ENCODE measurements around the gene SGIP1. TPM values are rescaled to one million over a fixed set of nuclear protein-coding genes. Genes with fewer than 3 reads are reported as not detected.

Gene SGIP1
- total RNA-seq, 2 donors from 2014 or later = not detected

DNA sequence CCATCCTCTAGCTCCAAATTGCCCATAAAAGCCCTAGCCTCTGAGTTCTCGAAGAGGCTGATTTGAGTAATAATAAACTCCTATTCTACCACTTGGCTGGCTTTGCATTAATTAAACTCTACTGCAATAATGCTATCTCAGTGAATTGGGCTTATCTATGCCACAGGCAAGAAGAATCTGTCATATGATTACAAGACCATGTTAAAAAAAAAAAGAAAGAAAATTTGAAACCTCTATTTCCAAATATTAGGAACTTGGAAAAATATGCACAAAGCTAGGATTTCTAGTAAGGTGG is 27.6 kb upstream of the SGIP1 start:
- no peaks in the 10 kb centered on the region for H3K9me3 Mint-ChIP-seq
- H3K36me3 Mint-ChIP-seq (ENCODE audit: low read depth) = no peaks in the 10 kb centered on the region
- no peaks in the 10 kb centered on the region for H3K4me1 Mint-ChIP-seq
- no peak overlapping the region for H3K27ac Mint-ChIP-seq
- no peak for ATAC-seq (replicated peaks)
- H3K4me3 Mint-ChIP-seq = no peak overlapping the region
- peaks cover 46% of the 10 kb centered on the region for H3K27me3 Mint-ChIP-seq

DNA sequence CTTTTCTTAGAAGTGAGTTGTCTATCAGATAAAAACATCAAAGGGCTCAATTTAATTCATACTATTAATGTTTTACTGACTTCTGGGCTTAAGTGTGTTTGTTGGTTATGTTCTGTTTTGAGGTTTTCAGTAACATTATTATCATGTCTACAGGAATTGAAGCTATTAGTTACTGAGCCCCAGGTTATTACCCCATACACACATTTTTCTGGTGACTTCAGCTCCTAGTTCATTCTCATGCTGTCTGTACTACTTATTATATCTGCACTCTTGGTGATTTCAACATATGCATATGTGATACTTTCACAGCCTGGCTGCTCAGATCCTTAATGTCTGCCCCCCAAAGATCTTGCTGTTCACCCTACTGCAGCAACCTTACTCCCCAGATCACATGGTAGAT is 27.0 kb upstream of the SGIP1 start:
- Mint-ChIP-seq H3K9me3 (no peaks in the 10 kb centered on the region), H3K27me3 (peaks cover 40% of the 10 kb centered on the region), H3K27ac (no peak overlapping the region), H3K4me1 (no peaks in the 10 kb centered on the region), H3K4me3 (no peak overlapping the region), H3K36me3 (ENCODE audit: low read depth) (no peaks in the 10 kb centered on the region)
- ATAC-seq (replicated peaks) = no peak

DNA sequence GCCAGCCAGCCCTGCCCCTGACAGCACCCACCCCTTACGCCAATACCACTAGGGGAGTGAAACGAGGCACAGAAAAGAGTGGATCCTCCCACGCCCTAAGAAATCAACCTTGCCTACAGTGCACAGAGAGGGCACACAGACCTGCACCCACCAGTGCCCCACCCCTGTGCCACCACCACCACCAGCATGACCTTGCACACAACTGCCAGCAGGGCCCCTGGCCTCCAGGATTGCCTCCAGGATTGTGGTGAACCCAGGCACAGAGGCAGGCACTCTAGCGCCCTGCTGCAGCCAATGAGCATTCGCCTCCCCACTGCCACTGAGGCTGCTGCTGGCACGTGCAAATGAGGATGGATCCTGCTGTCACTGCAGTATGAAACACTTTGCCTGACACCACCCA is 23.5 kb upstream of the SGIP1 start:
- H3K4me1 Mint-ChIP-seq = no peaks in the 10 kb centered on the region

DNA sequence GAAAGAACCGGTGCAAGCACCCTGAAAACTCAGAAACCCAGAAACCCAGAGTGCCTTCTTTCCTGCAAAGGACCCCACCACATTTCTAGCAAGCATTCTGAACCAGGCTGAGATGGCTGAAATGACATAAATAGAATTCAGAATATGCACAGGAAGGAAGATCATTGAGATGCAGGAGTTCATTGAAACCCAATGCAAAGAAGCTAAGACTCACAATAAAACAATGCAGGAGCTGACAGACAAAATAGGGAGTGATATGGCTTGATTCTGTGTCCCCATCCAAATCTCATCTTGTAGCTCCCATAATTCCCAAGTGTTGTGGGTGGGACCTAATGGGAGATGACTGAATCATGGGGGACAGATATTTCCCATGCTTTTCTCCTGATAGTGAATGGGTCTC is 22.8 kb upstream of the SGIP1 start:
- H3K9me3 Mint-ChIP-seq = no peaks in the 10 kb centered on the region
- H3K4me1 Mint-ChIP-seq = no peaks in the 10 kb centered on the region
- ATAC-seq (replicated peaks) = no peak
- H3K27ac Mint-ChIP-seq = no peak overlapping the region
- H3K36me3 Mint-ChIP-seq (ENCODE audit: low read depth) = no peaks in the 10 kb centered on the region
- peaks cover 38% of the 10 kb centered on the region for H3K27me3 Mint-ChIP-seq
- no peak overlapping the region for H3K4me3 Mint-ChIP-seq

More for the DNA sequence above, 23.5 kb upstream of the SGIP1 start:
- H3K4me3 Mint-ChIP-seq = no peak overlapping the region
- no peaks in the 10 kb centered on the region for H3K36me3 Mint-ChIP-seq (ENCODE audit: low read depth)
- ATAC-seq (replicated peaks) = no peak
- H3K27ac Mint-ChIP-seq = no peak overlapping the region
- no peaks in the 10 kb centered on the region for H3K9me3 Mint-ChIP-seq
- peaks cover 39% of the 10 kb centered on the region for H3K27me3 Mint-ChIP-seq

DNA sequence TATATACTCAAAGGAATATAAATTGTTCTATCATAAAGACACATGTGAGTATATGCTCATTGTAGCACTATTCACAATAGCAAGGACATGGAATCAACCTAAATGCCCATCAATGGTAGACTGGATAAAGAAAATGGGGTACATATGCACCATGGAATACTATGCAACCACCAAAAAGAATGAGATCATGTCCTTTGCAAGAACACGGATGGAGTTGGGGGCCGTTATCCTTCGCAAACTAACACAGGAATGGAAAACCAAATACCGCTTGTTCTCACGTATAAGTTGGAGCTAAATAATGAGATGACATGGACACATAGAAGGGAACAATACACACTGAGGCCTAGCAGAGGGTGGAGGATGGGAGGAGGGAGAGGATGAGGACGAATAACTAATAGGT is 16.0 kb upstream of the SGIP1 start:
- no peaks in the 10 kb centered on the region for H3K9me3 Mint-ChIP-seq
- H3K27me3 Mint-ChIP-seq = peaks cover 12% of the 10 kb centered on the region
- H3K4me3 Mint-ChIP-seq = no peak overlapping the region
- ATAC-seq (replicated peaks) = no peak
- no peak overlapping the region for H3K27ac Mint-ChIP-seq
- H3K36me3 Mint-ChIP-seq (ENCODE audit: low read depth) = no peaks in the 10 kb centered on the region
- no peaks in the 10 kb centered on the region for H3K4me1 Mint-ChIP-seq

DNA sequence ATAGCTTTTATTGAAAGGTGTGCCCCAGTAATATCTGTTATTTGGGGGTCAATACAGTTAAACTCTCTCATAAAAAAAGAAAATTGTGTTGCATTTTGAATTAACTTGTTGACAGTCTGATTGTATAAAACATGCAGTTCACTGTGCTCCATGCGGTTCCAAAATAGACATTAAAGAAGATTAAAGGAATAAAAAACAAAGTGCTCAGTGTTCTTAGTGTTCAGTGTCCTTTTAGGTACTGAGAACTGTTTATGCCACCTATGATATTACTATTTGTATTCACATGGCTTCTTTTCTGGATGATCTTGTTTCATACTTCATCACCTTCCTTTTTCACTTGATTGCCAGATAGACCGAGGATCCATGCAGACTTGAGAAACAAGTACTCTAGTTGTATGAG is 15.3 kb upstream of the SGIP1 start:
- peaks cover 7% of the 10 kb centered on the region for H3K27me3 Mint-ChIP-seq
- no peak overlapping the region for H3K27ac Mint-ChIP-seq
- no peaks in the 10 kb centered on the region for H3K36me3 Mint-ChIP-seq (ENCODE audit: low read depth)
- H3K9me3 Mint-ChIP-seq = no peaks in the 10 kb centered on the region
- no peaks in the 10 kb centered on the region for H3K4me1 Mint-ChIP-seq
- H3K4me3 Mint-ChIP-seq = no peak overlapping the region
- ATAC-seq (replicated peaks) = no peak

DNA sequence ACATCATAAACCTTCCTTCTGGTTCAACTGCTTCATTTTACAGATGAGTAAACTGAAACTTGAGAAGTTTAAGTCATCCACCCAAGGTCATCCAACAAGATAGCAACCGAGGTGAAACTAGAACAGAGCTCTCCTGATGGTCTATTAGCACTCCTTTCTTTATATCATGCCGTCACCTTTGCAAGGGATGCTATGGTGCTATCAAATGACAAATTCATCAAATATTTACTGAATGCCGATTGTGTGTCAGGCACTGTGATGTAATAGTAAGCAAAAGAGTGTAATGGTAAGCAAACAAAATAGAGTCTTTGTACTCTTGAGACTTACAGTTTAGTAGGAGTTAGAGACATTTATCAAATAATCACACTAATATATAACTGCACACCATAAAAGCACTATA is 14.0 kb upstream of the SGIP1 start:
- no peak for ATAC-seq (replicated peaks)
- H3K9me3 Mint-ChIP-seq = no peaks in the 10 kb centered on the region
- H3K27me3 Mint-ChIP-seq = peaks cover 4% of the 10 kb centered on the region
- no peak overlapping the region for H3K4me3 Mint-ChIP-seq
- H3K27ac Mint-ChIP-seq = no peak overlapping the region
- no peaks in the 10 kb centered on the region for H3K36me3 Mint-ChIP-seq (ENCODE audit: low read depth)
- no peaks in the 10 kb centered on the region for H3K4me1 Mint-ChIP-seq

DNA sequence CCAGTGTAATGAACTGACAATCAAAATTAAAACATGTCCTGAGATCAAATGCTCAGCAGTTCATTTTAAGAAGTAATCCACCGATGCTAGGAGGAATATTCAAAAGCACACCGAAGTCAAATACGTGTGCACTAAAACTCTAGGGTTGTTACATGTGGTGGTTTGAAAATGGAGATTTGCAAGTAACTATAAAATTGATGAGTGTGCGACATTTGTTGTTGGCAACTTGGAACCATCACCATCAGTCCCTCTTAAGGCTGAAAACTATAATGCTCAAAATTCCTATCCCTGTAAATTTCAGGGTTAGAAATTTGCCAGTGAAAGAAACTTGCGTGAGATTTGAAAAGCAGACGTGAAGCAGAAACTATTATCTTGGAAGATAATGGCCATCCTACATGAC is 13.3 kb upstream of the SGIP1 start:
- Mint-ChIP-seq H3K9me3 (no peaks in the 10 kb centered on the region), H3K36me3 (ENCODE audit: low read depth) (no peaks in the 10 kb centered on the region), H3K4me1 (no peaks in the 10 kb centered on the region), H3K27me3 (peaks cover 4% of the 10 kb centered on the region), H3K27ac (no peak overlapping the region), H3K4me3 (no peak overlapping the region)
- ATAC-seq (replicated peaks) = no peak

DNA sequence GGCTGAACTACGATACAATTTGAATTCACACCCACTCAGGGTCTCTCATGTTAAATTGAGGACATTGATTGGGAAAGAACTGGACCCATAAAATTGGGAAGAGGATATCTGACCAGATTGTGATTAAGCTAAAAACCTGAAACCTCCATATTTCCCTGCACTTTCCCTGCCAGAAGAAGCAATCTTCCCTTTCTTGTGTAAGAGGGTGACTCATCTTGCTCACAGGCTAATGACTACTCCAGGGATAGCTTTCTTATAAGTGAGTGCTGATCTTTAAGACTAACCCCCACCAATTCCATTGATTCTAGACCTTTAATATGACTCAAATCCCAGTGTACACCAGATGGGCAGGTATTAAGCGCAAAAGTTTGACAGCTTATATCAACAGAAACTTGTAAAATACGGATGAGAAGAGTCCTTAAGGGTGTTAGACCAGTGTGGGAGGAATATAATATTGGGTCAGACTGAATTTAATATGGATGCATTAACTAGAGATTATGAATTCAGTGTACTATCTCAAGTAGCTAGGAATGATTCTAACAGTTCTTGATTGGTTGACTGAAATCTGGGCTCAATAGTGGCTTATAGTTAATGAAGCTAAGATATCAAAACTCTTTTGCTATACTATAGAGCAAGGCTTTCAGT is 12.1 kb upstream of the SGIP1 start:
- no peaks in the 10 kb centered on the region for H3K4me1 Mint-ChIP-seq
- H3K4me3 Mint-ChIP-seq = no peak overlapping the region
- H3K27ac Mint-ChIP-seq = no peak overlapping the region

DNA sequence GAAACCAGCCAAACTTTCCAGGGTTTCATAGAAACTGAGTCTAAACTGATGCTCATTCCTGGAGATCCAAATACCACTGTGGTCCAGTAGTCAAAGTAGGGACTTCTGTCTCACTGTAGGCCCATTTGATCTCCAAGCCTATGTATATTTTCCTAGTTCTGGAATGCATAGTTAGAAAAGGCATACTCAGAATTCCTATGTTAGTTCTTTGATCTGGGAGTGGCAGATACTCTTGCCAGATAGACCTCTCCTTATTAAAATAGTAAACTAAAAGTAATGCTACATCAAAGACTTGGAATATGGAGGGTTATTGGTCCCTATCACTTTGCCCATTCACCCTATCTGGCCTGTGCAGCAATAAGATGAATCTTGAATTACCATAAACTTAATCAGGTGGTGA is 10.4 kb upstream of the SGIP1 start:
- Mint-ChIP-seq H3K27me3 (peaks cover 4% of the 10 kb centered on the region), H3K4me3 (no peak overlapping the region), H3K4me1 (no peaks in the 10 kb centered on the region), H3K9me3 (no peaks in the 10 kb centered on the region), H3K27ac (no peak overlapping the region), H3K36me3 (ENCODE audit: low read depth) (no peaks in the 10 kb centered on the region)
- ATAC-seq (replicated peaks) = no peak

More for the DNA sequence above, 12.1 kb upstream of the SGIP1 start:
- H3K36me3 Mint-ChIP-seq (ENCODE audit: low read depth) = no peaks in the 10 kb centered on the region
- peaks cover 4% of the 10 kb centered on the region for H3K27me3 Mint-ChIP-seq
- ATAC-seq (replicated peaks) = no peak
- H3K9me3 Mint-ChIP-seq = no peaks in the 10 kb centered on the region

DNA sequence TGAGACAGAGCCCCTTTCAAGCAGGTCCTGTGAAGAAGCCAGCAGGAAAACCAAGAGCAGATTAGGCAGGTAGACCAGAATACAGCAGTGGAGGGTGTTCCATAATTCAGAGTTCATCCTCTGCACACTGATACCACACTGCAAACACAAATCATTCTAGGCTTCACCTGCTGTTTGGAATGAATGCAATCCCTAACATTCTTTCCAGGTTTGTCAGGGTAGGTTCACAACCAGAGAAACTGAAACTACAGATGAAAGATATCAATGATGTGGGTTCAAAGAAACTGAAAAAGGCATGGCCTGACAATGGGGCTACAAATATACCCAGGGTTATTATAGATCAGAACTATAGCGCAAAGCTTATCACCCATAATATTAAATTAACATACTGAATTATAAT is 8.9 kb upstream of the SGIP1 start:
- ATAC-seq (replicated peaks) = no peak
- peaks cover 9% of the 10 kb centered on the region for H3K27me3 Mint-ChIP-seq
- H3K9me3 Mint-ChIP-seq = no peaks in the 10 kb centered on the region
- H3K4me3 Mint-ChIP-seq = no peak overlapping the region
- H3K4me1 Mint-ChIP-seq = no peaks in the 10 kb centered on the region
- no peak overlapping the region for H3K27ac Mint-ChIP-seq
- H3K36me3 Mint-ChIP-seq (ENCODE audit: low read depth) = no peaks in the 10 kb centered on the region

DNA sequence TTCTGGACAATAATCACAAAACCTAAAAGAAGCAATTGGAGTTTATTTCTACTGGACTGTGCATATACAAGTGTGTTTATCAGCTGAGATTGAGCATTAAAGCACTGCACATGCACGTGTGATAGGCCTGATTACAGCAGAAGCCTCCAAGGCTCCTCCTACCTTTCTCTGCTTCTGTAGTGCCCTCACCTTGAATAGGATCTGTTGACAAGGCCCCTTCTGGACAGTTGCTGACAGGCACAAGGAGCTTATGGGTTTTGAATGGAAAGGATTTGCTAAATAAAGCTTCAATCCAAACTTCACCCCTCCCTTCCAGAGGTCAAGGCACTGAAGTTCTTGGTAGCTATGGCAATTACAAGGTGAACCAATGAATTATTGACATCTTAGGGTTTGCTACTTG is 7.9 kb upstream of the SGIP1 start:
- Mint-ChIP-seq H3K36me3 (ENCODE audit: low read depth) (no peaks in the 10 kb centered on the region), H3K4me3 (no peak overlapping the region), H3K4me1 (no peaks in the 10 kb centered on the region), H3K27ac (no peak overlapping the region), H3K27me3 (peaks cover 7% of the 10 kb centered on the region), H3K9me3 (no peaks in the 10 kb centered on the region)
- ATAC-seq (replicated peaks) = no peak

DNA sequence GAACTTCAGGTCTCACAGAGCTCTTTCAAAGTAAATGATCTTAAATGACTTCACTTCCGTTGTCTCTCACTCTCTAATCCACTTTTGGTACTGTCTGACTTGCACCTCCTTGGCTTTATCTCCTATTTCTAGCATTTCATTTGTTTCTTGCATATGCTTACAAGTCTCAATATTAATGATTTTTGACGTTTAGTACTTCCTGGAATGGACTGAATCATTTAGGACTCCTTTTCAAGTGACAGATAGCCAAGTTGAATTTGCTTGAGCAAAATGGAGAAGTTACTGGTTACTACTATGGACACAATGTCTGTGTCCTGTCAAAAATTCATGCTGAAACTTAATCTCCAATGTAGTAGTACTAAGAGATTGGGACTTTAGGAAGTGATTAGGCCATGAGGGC is 7.0 kb upstream of the SGIP1 start:
- no peak for ATAC-seq (replicated peaks)
- no peaks in the 10 kb centered on the region for H3K9me3 Mint-ChIP-seq
- no peak overlapping the region for H3K4me3 Mint-ChIP-seq
- H3K4me1 Mint-ChIP-seq = no peaks in the 10 kb centered on the region
- no peaks in the 10 kb centered on the region for H3K36me3 Mint-ChIP-seq (ENCODE audit: low read depth)
- H3K27ac Mint-ChIP-seq = no peak overlapping the region
- peaks cover 13% of the 10 kb centered on the region for H3K27me3 Mint-ChIP-seq

DNA sequence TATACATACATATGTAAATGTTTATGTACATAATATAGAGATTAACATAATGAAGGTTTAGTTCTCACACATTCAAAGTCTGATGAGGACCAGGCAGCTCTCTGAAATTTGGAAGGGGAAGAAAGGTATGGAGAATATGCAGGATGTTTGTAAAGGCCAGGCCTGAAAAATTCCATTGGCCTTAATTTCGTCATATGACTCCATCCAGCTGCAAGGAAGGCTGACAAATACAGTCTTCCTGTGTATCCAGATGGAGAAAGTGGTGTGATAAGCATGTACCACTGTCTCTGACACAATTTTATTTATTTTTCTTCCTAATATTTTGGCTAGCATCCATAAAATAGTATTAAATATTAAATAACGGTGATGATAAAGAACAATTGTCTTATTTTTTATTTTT is 6.3 kb upstream of the SGIP1 start:
- Mint-ChIP-seq H3K4me1 (no peaks in the 10 kb centered on the region), H3K36me3 (ENCODE audit: low read depth) (no peaks in the 10 kb centered on the region), H3K4me3 (no peak overlapping the region), H3K27ac (no peak overlapping the region), H3K27me3 (peaks cover 18% of the 10 kb centered on the region), H3K9me3 (no peaks in the 10 kb centered on the region)
- ATAC-seq (replicated peaks) = no peak

DNA sequence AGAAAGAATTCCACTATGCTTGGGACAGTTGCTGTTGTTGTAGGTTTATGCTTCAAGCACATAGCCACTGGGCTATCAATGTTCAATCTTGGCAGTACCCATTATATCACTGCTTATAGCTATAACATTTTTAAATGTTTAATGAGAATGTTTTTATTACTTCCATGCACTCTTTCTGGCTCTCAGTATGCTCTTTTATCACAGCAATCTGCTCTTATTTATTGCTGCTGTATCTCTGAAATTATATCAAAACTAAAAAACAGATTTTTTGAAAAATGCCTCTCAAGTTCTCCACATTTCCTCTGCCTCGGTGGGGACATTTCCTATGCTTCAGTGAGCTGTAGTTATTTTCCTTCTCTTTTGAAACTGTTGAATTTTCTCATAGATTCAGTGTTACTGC is 5.4 kb upstream of the SGIP1 start:
- Mint-ChIP-seq H3K27me3 (peaks cover 25% of the 10 kb centered on the region), H3K36me3 (ENCODE audit: low read depth) (no peaks in the 10 kb centered on the region), H3K9me3 (no peaks in the 10 kb centered on the region), H3K27ac (no peak overlapping the region), H3K4me3 (no peak overlapping the region), H3K4me1 (peaks cover 5% of the 10 kb centered on the region)
- no peak for ATAC-seq (replicated peaks)

DNA sequence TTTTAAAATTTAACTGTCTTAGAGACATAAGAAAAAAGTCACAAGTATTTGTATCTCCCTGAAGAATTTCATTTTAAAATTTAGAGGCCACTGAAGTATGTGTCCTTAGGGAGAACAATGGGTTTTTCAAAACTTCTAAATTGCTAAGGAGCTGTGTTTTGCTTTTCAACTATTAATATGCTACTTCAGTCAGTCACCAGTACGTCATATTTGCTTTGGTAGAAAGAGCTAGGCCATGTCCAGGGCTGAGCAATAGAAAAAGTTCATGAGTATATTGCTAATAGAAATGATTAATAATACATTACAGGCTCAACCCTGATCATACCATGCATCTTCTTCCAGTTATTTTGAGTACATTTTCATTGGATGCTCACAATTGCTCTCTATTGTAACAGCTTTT is 1.7 kb upstream of the SGIP1 start:
- H3K9me3 Mint-ChIP-seq = no peaks in the 10 kb centered on the region
- peaks cover 39% of the 10 kb centered on the region for H3K27me3 Mint-ChIP-seq
- no peak overlapping the region for H3K27ac Mint-ChIP-seq
- ATAC-seq (replicated peaks) = no peak
- peaks cover 5% of the 10 kb centered on the region for H3K4me1 Mint-ChIP-seq
- H3K36me3 Mint-ChIP-seq (ENCODE audit: low read depth) = no peaks in the 10 kb centered on the region
- peak overlapping the region; percentile 78 for H3K4me3 Mint-ChIP-seq
